ENCODE results near the gene SLIT3. TPM values are rescaled to one million over a fixed set of nuclear protein-coding genes. Genes with fewer than 3 reads are reported as not detected.

SLIT3 gene
- total and polyA plus RNA-seq, 10 of the 15 experiments (the other 5 are each of a cell fraction or from before 2014, with no cell fraction given): 0.05 TPM; not detected in 9

GRCh38 chr5:168833936-168834335 is 467.0 kb downstream of the SLIT3 start:
- Histone ChIP-seq H4K20me1 (ENCODE audit: control insufficient read depth, insufficient read depth) (no peaks in the 10 kb centered on the region), H3K79me2 (ENCODE audit: control insufficient read depth, insufficient read depth, low read length) (no peaks in the 10 kb centered on the region), H3K4me2 (ENCODE audit: control insufficient read depth, insufficient read depth) (no peak overlapping the region), H3K36me3 (ENCODE audit: control insufficient read depth in 2 of 2, insufficient read depth in 2 of 2, low read length in 1 of 2) (no peaks in the 10 kb centered on the region), H3K9ac (ENCODE audit: control insufficient read depth, insufficient read depth, low read length) (no peak overlapping the region), H2AFZ (ENCODE audit: control insufficient read depth, low read depth, low read length) (no peak overlapping the region), H3K4me1 (ENCODE audit: control insufficient read depth, insufficient read depth, low read length) (no peaks in the 10 kb centered on the region), H3K27me3 (replicated peaks in 1 of 2; ENCODE audit: control insufficient read depth in 2 of 2, insufficient read depth in 2 of 2, low read length in 1 of 2) (no peaks in the 10 kb centered on the region; a peak in 1 of 4 replicates), H3K9me3 (replicated peaks; ENCODE audit: control insufficient read depth, insufficient read depth, low read length) (no peaks in the 10 kb centered on the region), H3K27ac (ENCODE audit: control insufficient read depth, insufficient read depth) (no peak overlapping the region), H3K4me3 (no peak overlapping the region)
- RAD21 ChIA-PET (ENCODE audit: unreplicated experiment): interaction anchor here (0.6 kb wide), 1 partner anchor 8 kb away, joined by 4 read pairs; no protein-coding TSS in a partner anchor
- FAIRE-seq: no peak
- DNase-seq (ENCODE audit: low read depth, low spot score): no peak
- in situ Hi-C loops (cut with MboI) (no loop called here), intact Hi-C loops (cut with micrococcal nuclease; ENCODE audit: unreplicated experiment) (no loop called here)
- CTCF ChIA-PET: no interaction called here
- SMC1A ChIA-PET (ENCODE audit: uncharacterized antibody, unreplicated experiment): no interaction called here
- no TSS peak for BruUV-seq (replicated peaks)
- no peak for TF ChIP-seq ZNF274 (IDR thresholded peaks at IDR 0.05; ENCODE audit: insufficient read depth, insufficient read length)
- no peak for TF ChIP-seq ATF3 (IDR thresholded peaks at IDR 0.05; ENCODE audit: borderline replicate concordance, extremely low read depth, low read depth, low read length)
- TF ChIP-seq ETV6 (conservative IDR thresholded peaks at IDR 0.05 in 1 of 2, IDR thresholded peaks at IDR 0.05 in 1 of 2; ENCODE audit: borderline replicate concordance in 1 of 2, low read depth in 1 of 2): no peak
- TF ChIP-seq TCF7 (IDR thresholded peaks at IDR 0.05; ENCODE audit: borderline replicate concordance): no peak
- no peak for TF ChIP-seq EED (IDR thresholded peaks at IDR 0.05; ENCODE audit: low read depth)
- no peak for TF ChIP-seq SUZ12 (IDR thresholded peaks at IDR 0.05; ENCODE audit: unreplicated experiment)
- no peak for TF ChIP-seq NFXL1 (IDR thresholded peaks at IDR 0.05; ENCODE audit: borderline replicate concordance)
- TF ChIP-seq JUNB (IDR thresholded peaks at IDR 0.05): no peak
- no peak for TF ChIP-seq HDAC6 (IDR thresholded peaks at IDR 0.05; ENCODE audit: unreplicated experiment)
- no peak for TF ChIP-seq USF1 (IDR thresholded peaks at IDR 0.05; ENCODE audit: borderline replicate concordance, extremely low read length, insufficient read depth, low read depth, low read length)
- TF ChIP-seq ZNF24 (IDR thresholded peaks at IDR 0.05): no peak
- TF ChIP-seq SMAD1 (IDR thresholded peaks at IDR 0.05; ENCODE audit: low read depth, partially characterized antibody): no peak
- no peak for TF ChIP-seq MYB (IDR thresholded peaks at IDR 0.05; ENCODE audit: borderline replicate concordance, low read depth, low read length)
- no peak for TF ChIP-seq BHLHE40 (IDR thresholded peaks at IDR 0.05; ENCODE audit: borderline replicate concordance in 1 of 2, low read depth in 2 of 2, low read length in 1 of 2)
- ATAC-seq: no peak
- 18% methylated on average over 4 of the region's 4 CpGs for WGBS (ENCODE audit: insufficient coverage, insufficient replicate concordance, low lambda C conversion rate, missing lambda C conversion rate)
- POLR2A ChIA-PET: no interaction called here
